ENCODE measurements around the gene ATE1. TPM values are rescaled to one million over a fixed set of nuclear protein-coding genes. Genes with fewer than 3 reads are reported as not detected.

Gene ATE1
- total and polyA plus RNA-seq, 2 of the 4 experiments (the other 2 are of a cell fraction) = 6.4 to 27.8 TPM

GRCh38 chr10:121724282-121724681 lies 203.5 kb downstream of the ATE1 start:
- Histone ChIP-seq H3K9me1 (ENCODE audit: insufficient read depth, low read length) (no peaks in the 10 kb centered on the region), H2AK9ac (replicated peaks; ENCODE audit: low read depth, low read length, poor library complexity) (no peak overlapping the region), H4K8ac (ENCODE audit: low read depth in 2 of 2, low read length in 2 of 2) (no peak overlapping the region), H2BK15ac (ENCODE audit: low read depth, low read length) (no peak overlapping the region), H3K14ac (replicated peaks; ENCODE audit: low read depth, low read length) (no peak overlapping the region), H3K4me2 (ENCODE audit: low read depth, low read length) (no peak overlapping the region), H3K9ac (ENCODE audit: low read depth, low read length) (no peak overlapping the region), H2BK20ac (ENCODE audit: low read depth, low read length) (no peak overlapping the region), H3K56ac (ENCODE audit: extremely low read depth, insufficient read depth, low read length) (no peak overlapping the region), H3K23ac (ENCODE audit: low read depth, low read length) (no peak overlapping the region), H2AFZ (replicated peaks; ENCODE audit: low read length, poor library complexity) (no peak overlapping the region), H3K27ac (ENCODE audit: insufficient read depth, low read length) (no peak overlapping the region), H3K27me3 (ENCODE audit: control insufficient read depth, insufficient read depth, low read length) (no peaks in the 10 kb centered on the region), H4K5ac (ENCODE audit: low read depth, low read length) (no peak overlapping the region), H4K20me1 (ENCODE audit: insufficient read depth, low read length) (no peaks in the 10 kb centered on the region), H2BK5ac (ENCODE audit: low read depth, low read length, poor library complexity, severe bottlenecking) (no peak overlapping the region), H3K79me1 (ENCODE audit: low read depth in 1 of 2, low read length in 2 of 2) (no peaks in the 10 kb centered on the region), H2AK5ac (ENCODE audit: low read depth, low read length) (no peak overlapping the region), H2BK120ac (ENCODE audit: low read depth, low read length) (no peak overlapping the region), H3K18ac (ENCODE audit: low read depth, low read length) (no peak overlapping the region), H3K4ac (ENCODE audit: low read depth, low read length) (no peak overlapping the region), H4K91ac (ENCODE audit: insufficient read depth, low read depth, low read length) (no peak overlapping the region), H3K4me1 (ENCODE audit: control insufficient read depth, insufficient read depth, low read length) (no peaks in the 10 kb centered on the region), H3K9me3 (ENCODE audit: control insufficient read depth, insufficient read depth, low read length) (no peaks in the 10 kb centered on the region), H3K4me3 (ENCODE audit: insufficient read depth, low read depth, low read length) (no peak overlapping the region), H3K36me3 (ENCODE audit: control insufficient read depth, insufficient read depth, low read length) (no peaks in the 10 kb centered on the region)
- no peak for TF ChIP-seq MAFK (IDR thresholded peaks at IDR 0.05; ENCODE audit: low read depth, low read length)
- no peak for TF ChIP-seq USF2 (IDR thresholded peaks at IDR 0.05; ENCODE audit: low read depth, low read length)
- no peak for TF ChIP-seq RFX5 (IDR thresholded peaks at IDR 0.05; ENCODE audit: low read depth, low read length)
- TF ChIP-seq NFE2L2 (IDR thresholded peaks at IDR 0.05; ENCODE audit: low read depth, low read length) = no peak
- no peak for TF ChIP-seq SMC3 (IDR thresholded peaks at IDR 0.05; ENCODE audit: low read depth, low read length)
- TF ChIP-seq RAD21 (IDR thresholded peaks at IDR 0.05; ENCODE audit: low read length) = no peak
- no peak for TF ChIP-seq MXI1 (IDR thresholded peaks at IDR 0.05; ENCODE audit: borderline replicate concordance, low read depth, low read length)
- no peak for TF ChIP-seq CHD1 (IDR thresholded peaks at IDR 0.05; ENCODE audit: low read depth, low read length)
- no TSS peak for BruUV-seq (replicated peaks)
- DNase-seq (no peak), ATAC-seq (ENCODE audit: low read depth) (no peak)
- in situ Hi-C loops (cut with MboI; ENCODE audit: low sequenced_read_pairs) = no loop called here
- intact Hi-C loops (cut with micrococcal nuclease) = no loop called here
- CTCF ChIA-PET = no interaction called here
- dilution Hi-C loops (cut with HindIII; ENCODE audit: low sequenced_read_pairs, unreplicated experiment) = no loop called here
- POLR2A ChIA-PET (ENCODE audit: unreplicated experiment) = no interaction called here
